CD14-positive monocyte (primary cell): Measurements from ENCODE around the gene GLP2R. TPM values are rescaled to one million over a fixed set of nuclear protein-coding genes. Genes with fewer than 3 reads are reported as not detected.

Experiments
- DNase-seq, 3 donors: peaks; one replicate each; pipeline ENCODE4 v3.0.0-alpha.2; 2011 to 2022
- H2AFZ ChIP-seq: 2 replicates; pipeline ENCODE4 v1.6.0; 2012; ENCODE audit warnings: mild to moderate bottlenecking, low read depth, low read length, inconsistent platforms; ENCODE audit not compliant: insufficient read depth, poor library complexity, severe bottlenecking
- H3K27ac ChIP-seq, 2 donors: 1 replicate in 1 of 2; 2 replicates in 1 of 2; pipeline ENCODE4 v1.5.1; 2012 to 2013; ENCODE audit warnings: low read length in 2 of 2, control low read depth in 1 of 2, inconsistent platforms in 1 of 2, low read depth in 1 of 2, mild to moderate bottlenecking in 1 of 2
- H3K27me3 ChIP-seq, 2 donors: one replicate each; pipeline versions ENCODE4 v1.6.0 to v1.6.1; 2011 to 2013; ENCODE audit warnings: low read length in 2 of 2; ENCODE audit not compliant: control insufficient read depth in 2 of 2, insufficient read depth in 2 of 2
- H3K36me3 ChIP-seq, 2 donors: replicated peaks in 1 of 2; 1 replicate in 1 of 2; 2 replicates in 1 of 2; pipeline versions ENCODE4 v1.5.1 to v1.6.1; 2012 to 2013; ENCODE audit warnings: low read length in 2 of 2, control low read depth in 1 of 2, inconsistent platforms in 1 of 2, mild to moderate bottlenecking in 1 of 2; ENCODE audit not compliant: insufficient read depth in 2 of 2, control insufficient read depth in 1 of 2
- H3K4me1 ChIP-seq, 2 donors: 1 replicate in 1 of 2; 2 replicates in 1 of 2; pipeline versions ENCODE4 v1.5.1 to v1.6.1; 2012 to 2013; ENCODE audit warnings: low read length in 2 of 2, control low read depth in 1 of 2, inconsistent platforms in 1 of 2, mild to moderate bottlenecking in 1 of 2, moderate library complexity in 1 of 2; ENCODE audit not compliant: insufficient read depth in 2 of 2, control insufficient read depth in 1 of 2
- H3K4me2 ChIP-seq: replicated peaks from 2 replicates; pipeline ENCODE3; 2012; ENCODE audit warnings: low read length, moderate library complexity, mild to moderate bottlenecking; ENCODE audit not compliant: poor library complexity, severe bottlenecking; ENCODE audit errors: extremely low read depth
- H3K4me3 ChIP-seq, 3 experiments: fragments of 200-600 bp in 1 of 3; sonication (generic) in 1 of 3; replicated peaks in 1 of 3; 1 replicate in 2 of 3; 2 replicates in 1 of 3; pipeline ENCODE4 v1.5.1; 2011 to 2013; ENCODE audit warnings: low read length in 3 of 3, mild to moderate bottlenecking in 3 of 3, control low read depth in 2 of 3, low read depth in 2 of 3, inconsistent platforms in 1 of 3, moderate library complexity in 1 of 3
- H3K79me2 ChIP-seq: 2 replicates; pipeline ENCODE4 v1.6.0; 2012; ENCODE audit warnings: mild to moderate bottlenecking, control low read depth, inconsistent platforms, low read length, moderate library complexity; ENCODE audit not compliant: insufficient read depth
- H3K9ac ChIP-seq: 2 replicates; pipeline ENCODE4 v1.6.0; 2017; ENCODE audit warnings: low read length, mild to moderate bottlenecking; ENCODE audit not compliant: insufficient read depth, poor library complexity, severe bottlenecking
- H3K9me3 ChIP-seq, 2 donors: replicated peaks in 1 of 2; 1 replicate in 1 of 2; 2 replicates in 1 of 2; pipeline versions ENCODE4 v1.5.1 to v1.6.1; 2012 to 2013; ENCODE audit warnings: low read length in 2 of 2, control low read depth in 1 of 2; ENCODE audit not compliant: control insufficient read depth in 1 of 2, insufficient read depth in 1 of 2
- H4K20me1 ChIP-seq: 2 replicates; pipeline ENCODE4 v1.6.0; 2012; ENCODE audit warnings: mild to moderate bottlenecking, low read length, control low read depth, moderate library complexity; ENCODE audit not compliant: insufficient read depth
- H3K27ac Mint-ChIP-seq, 7 donors: one replicate each; pipeline ENCODE4 v1.8.0; 2020; ENCODE audit warnings: mild to moderate bottlenecking in 7 of 7, mixed read lengths in 7 of 7, moderate library complexity in 6 of 7, inconsistent platforms in 2 of 7
- H3K27me3 Mint-ChIP-seq, 3 donors: one replicate each; pipeline ENCODE4 v1.8.0; 2021 to 2022; ENCODE audit warnings: low read depth in 3 of 3, mild to moderate bottlenecking in 3 of 3, mixed read lengths in 3 of 3, moderate library complexity in 3 of 3, inconsistent platforms in 1 of 3
- H3K36me3 Mint-ChIP-seq, 2 donors: one replicate each; pipeline ENCODE4 v1.8.0; 2020; ENCODE audit warnings: mixed read lengths in 2 of 2, inconsistent platforms in 1 of 2, mild to moderate bottlenecking in 1 of 2
- H3K4me1 Mint-ChIP-seq: one replicate; pipeline ENCODE4 v1.8.0; 2020; ENCODE audit warnings: mild to moderate bottlenecking, mixed read lengths
- H3K4me3 Mint-ChIP-seq, 2 donors: one replicate each; pipeline ENCODE4 v1.8.0; 2020; ENCODE audit warnings: mild to moderate bottlenecking in 2 of 2, mixed read lengths in 2 of 2, moderate library complexity in 1 of 2
- H3K9me3 Mint-ChIP-seq, 7 donors: one replicate each; pipeline ENCODE4 v1.8.0; 2020 to 2022; ENCODE audit warnings: mixed read lengths in 7 of 7, mild to moderate bottlenecking in 6 of 7, moderate library complexity in 6 of 7, inconsistent platforms in 2 of 7
- WGBS: methylation state at CpG from one replicate; pipeline ENCODE4 v1.1.5; 2013; ENCODE audit warnings: missing lambda C conversion rate; ENCODE audit not compliant: insufficient coverage; 5-methylcytosine and 5-hydroxymethylcytosine counted together
- intact Hi-C, 2 donors: fragments of 100-400 bp; cut with micrococcal nuclease; formaldehyde crosslinking; loops; one replicate each; pipeline versions ENCODE4 v1.15.0 to v1.15.1; 2023
- polyA plus RNA-seq, 3 donors: library from polyadenylated mRNA; depleted of rRNA in 1 of 3; unstranded in 2 of 3; stranded (reverse) in 1 of 3; fragments of 300-500 nt in 2 of 3; fragments of >200 nt in 1 of 3; fragmentation: Illumina TruSeq in 2 of 3; gene quantifications; 1 replicate in 2 of 3; 2 replicates in 1 of 3; pipeline ENCODE4 v1.2.3, GENCODE V29; 2012 to 2021
- TF ChIP-seq, protein P1 (sequence below): fragments of 200-600 bp; IDR thresholded peaks from one replicate; pipeline ENCODE4 v1.8.0; 2022; ENCODE audit warnings: antibody characterized with exemption, mild to moderate bottlenecking

GLP2R gene
- polyA plus RNA-seq, 3 donors = not detected

DNA sequence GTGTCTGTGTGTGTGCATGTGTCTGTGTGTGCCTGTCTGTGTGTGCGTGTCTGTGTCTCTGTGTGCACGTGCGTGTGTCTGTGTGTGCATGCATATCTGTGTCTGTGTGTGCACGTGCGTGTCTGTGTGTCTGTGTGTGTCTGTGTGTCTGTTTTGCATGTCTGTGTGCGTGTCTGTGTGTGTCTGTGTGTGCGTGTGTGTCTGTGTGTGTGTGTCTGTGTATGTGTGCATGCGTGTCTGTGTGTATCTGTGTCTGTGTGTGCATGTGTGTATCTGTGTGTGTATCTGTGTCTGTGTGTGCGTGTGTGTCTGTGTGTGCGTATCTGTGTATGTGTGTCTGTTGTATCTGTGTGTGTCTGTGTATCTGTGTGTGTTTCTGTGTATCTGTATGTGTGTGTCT lies 9.3 kb upstream of the GLP2R start:
- 36% methylated on average over 6 of the region's 10 CpGs for WGBS
- Histone ChIP-seq H3K4me2 (no peak overlapping the region), H3K36me3 (no peaks in the 10 kb centered on the region), H3K27ac (no peak overlapping the region), H2AFZ (no peak overlapping the region), H4K20me1 (no peaks in the 10 kb centered on the region), H3K9ac (no peak overlapping the region), H3K4me1 (no peaks in the 10 kb centered on the region), H3K4me3 (no peak overlapping the region), H3K27me3 (no peaks in the 10 kb centered on the region), H3K9me3 (no peaks in the 10 kb centered on the region), H3K79me2 (no peaks in the 10 kb centered on the region)
- H3K4me3 Mint-ChIP-seq = no peak overlapping the region
- DNase-seq = no peak
- H3K36me3 Mint-ChIP-seq = no peaks in the 10 kb centered on the region
- H3K27me3 Mint-ChIP-seq = peaks cover 0 to 2% (median 1%) of the 10 kb centered on the region in 3 donors
- peaks cover 0 to 2% (median 0%) of the 10 kb centered on the region in 7 donors for H3K9me3 Mint-ChIP-seq
- no peak overlapping the region for H3K27ac Mint-ChIP-seq
- intact Hi-C loops = no loop called here
- H3K4me1 Mint-ChIP-seq = no peaks in the 10 kb centered on the region
- TF ChIP-seq, protein P1, sequence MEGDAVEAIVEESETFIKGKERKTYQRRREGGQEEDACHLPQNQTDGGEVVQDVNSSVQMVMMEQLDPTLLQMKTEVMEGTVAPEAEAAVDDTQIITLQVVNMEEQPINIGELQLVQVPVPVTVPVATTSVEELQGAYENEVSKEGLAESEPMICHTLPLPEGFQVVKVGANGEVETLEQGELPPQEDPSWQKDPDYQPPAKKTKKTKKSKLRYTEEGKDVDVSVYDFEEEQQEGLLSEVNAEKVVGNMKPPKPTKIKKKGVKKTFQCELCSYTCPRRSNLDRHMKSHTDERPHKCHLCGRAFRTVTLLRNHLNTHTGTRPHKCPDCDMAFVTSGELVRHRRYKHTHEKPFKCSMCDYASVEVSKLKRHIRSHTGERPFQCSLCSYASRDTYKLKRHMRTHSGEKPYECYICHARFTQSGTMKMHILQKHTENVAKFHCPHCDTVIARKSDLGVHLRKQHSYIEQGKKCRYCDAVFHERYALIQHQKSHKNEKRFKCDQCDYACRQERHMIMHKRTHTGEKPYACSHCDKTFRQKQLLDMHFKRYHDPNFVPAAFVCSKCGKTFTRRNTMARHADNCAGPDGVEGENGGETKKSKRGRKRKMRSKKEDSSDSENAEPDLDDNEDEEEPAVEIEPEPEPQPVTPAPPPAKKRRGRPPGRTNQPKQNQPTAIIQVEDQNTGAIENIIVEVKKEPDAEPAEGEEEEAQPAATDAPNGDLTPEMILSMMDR = no peak

DNA sequence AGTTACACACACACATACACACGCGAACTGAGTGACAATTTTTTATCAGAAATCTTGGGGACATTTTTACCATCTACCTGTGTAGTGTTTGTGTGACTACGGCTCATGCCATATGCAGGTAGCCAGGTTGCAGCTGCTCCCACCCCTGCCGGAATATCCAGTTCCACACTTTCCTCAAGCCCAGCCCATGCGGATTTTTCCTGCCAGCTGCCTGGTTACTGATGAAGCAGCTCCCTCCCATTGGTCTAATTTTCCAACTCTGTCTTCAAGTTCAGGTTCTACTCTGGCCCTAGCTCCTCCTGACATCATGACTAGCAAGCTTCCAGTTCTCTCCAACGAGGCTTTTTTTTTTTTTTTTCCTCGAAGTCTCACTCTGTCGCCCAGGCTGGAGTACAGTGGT lies 8.6 kb upstream of the GLP2R start:
- no peak overlapping the region for H3K4me3 ChIP-seq
- H3K27me3 Mint-ChIP-seq = peaks cover 0 to 2% (median 1%) of the 10 kb centered on the region in 3 donors
- no peak overlapping the region for H2AFZ ChIP-seq
- TF ChIP-seq, protein P1 = no peak
- H3K4me1 Mint-ChIP-seq = no peaks in the 10 kb centered on the region
- no peaks in the 10 kb centered on the region for H3K4me1 ChIP-seq
- H3K79me2 ChIP-seq = no peaks in the 10 kb centered on the region
- no peak overlapping the region for H3K27ac Mint-ChIP-seq
- peaks cover 0 to 2% (median 0%) of the 10 kb centered on the region in 7 donors for H3K9me3 Mint-ChIP-seq
- H3K36me3 ChIP-seq = no peaks in the 10 kb centered on the region
- intact Hi-C loops = no loop called here
- 49% methylated on average over 4 of the region's 8 CpGs for WGBS
- no peak for DNase-seq
- no peak overlapping the region for H3K27ac ChIP-seq
- no peak overlapping the region for H3K4me3 Mint-ChIP-seq
- H3K27me3 ChIP-seq = no peaks in the 10 kb centered on the region
- H3K9me3 ChIP-seq = no peaks in the 10 kb centered on the region
- H3K36me3 Mint-ChIP-seq = no peaks in the 10 kb centered on the region
- H3K9ac ChIP-seq = no peak overlapping the region
- H4K20me1 ChIP-seq = no peaks in the 10 kb centered on the region
- no peak overlapping the region for H3K4me2 ChIP-seq
